Activated T-helper 1 cell treated with anti-CD3 and anti-CD28 coated beads, Interleukin-12 subunit alpha, Interleukin-12 subunit beta, Interleukin-2, Interleukin-4 antibody, amounts not matched to agents 30 ng/mL and 10 ng/mL and 1 ng/mL, durations not matched to agents 14 hours and 24 hours and 36 hours (primary cell): Measurements from ENCODE around the gene ZNF124. TPM values are rescaled to one million over a fixed set of nuclear protein-coding genes. Genes with fewer than 3 reads are reported as not detected.
A peak's percentile ranks its signal among the peaks of the same experiment; 100 is the strongest.

Experiments
- DNase-seq: peaks from one replicate; pipeline ENCODE4 v3.0.0; 2021; ENCODE audit warnings: low spot score
- H3K27ac Mint-ChIP-seq: one replicate; pipeline ENCODE4 v1.8.0; 2021; ENCODE audit warnings: mild to moderate bottlenecking, mixed read lengths
- H3K27me3 Mint-ChIP-seq: one replicate; pipeline ENCODE4 v1.8.0; 2022; ENCODE audit warnings: mild to moderate bottlenecking, moderate library complexity, mixed read lengths; ENCODE audit not compliant: insufficient read depth
- H3K36me3 Mint-ChIP-seq: one replicate; pipeline ENCODE4 v1.8.0; 2021; ENCODE audit warnings: low read depth, mixed read lengths
- H3K4me1 Mint-ChIP-seq: one replicate; pipeline ENCODE4 v1.8.0; 2021; ENCODE audit warnings: low read depth, mixed read lengths
- H3K4me3 Mint-ChIP-seq: one replicate; pipeline ENCODE4 v1.8.0; 2021; ENCODE audit warnings: mild to moderate bottlenecking, moderate library complexity, mixed read lengths
- H3K9me3 Mint-ChIP-seq: one replicate; pipeline ENCODE4 v1.8.0; 2021; ENCODE audit warnings: mixed read lengths
- intact Hi-C: fragments of 100-400 bp; cut with micrococcal nuclease; formaldehyde crosslinking; loops from one replicate; pipeline ENCODE4 v1.15.1; 2024
- total RNA-seq: library from RNA; stranded (reverse); gene quantifications from 2 replicates; pipeline ENCODE4 v1.2.3, GENCODE V29; 2022

The ZNF124 gene
- total RNA-seq, 1 donor from 2014 or later, result 14.9 TPM

DNA sequence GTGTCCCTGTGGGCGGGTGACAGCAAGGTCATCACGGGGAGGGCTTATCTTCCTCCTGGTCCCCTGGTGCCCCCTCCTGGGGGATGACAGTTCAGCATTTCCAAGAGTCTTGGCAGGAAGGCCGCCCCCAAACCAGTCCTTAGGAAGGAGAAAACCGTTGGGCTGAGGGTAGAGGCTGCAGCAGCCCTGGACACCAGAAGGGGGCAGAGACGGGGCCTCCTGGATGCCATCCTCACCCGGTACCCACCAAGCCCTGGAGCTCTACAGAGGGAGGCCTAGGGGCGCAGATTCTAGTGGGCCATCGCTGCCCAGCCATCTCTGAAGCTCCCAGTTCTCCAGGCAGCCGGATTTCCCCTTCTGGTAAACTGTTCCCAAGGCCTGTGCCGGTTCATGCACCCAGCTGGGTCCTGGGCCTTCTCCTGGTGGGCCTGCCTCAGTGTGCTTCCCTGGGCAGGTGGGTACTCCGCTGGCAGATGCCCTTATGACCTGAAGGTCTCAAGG lies 52.8 kb downstream of the ZNF124 start:
- intact Hi-C loops, result no loop called here
- Mint-ChIP-seq H3K36me3 (peaks cover 1% of the 10 kb centered on the region), H3K9me3 (peaks cover 7% of the 10 kb centered on the region), H3K27me3 (peaks cover 3% of the 10 kb centered on the region), H3K4me3 (no peak overlapping the region), H3K27ac (no peak overlapping the region), H3K4me1 (no peaks in the 10 kb centered on the region)
- no peak for DNase-seq

DNA sequence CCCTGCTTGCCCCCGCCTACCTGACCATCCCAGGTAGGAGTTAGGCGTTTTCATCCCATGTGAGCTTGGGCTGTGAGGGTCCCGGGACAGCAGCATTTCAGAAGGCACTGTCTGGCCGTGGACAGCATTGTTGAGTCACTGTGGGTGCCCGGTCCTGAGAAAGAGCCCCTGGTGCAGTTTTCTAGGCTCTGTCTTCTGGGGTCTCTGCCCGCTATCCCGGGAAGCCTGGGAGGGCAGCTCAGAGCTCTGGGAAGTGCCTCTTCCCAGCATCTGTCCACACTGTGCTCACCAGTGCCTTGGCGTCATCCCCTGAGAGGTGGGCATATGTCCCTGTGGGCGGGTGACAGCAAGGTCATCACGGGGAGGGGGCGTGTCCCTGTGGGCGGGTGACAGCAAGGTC lies 56.3 kb downstream of the ZNF124 start:
- Mint-ChIP-seq H3K4me1 (peaks cover 5% of the 10 kb centered on the region), H3K9me3 (no peaks in the 10 kb centered on the region), H3K36me3 (peaks cover 3% of the 10 kb centered on the region), H3K27me3 (peaks cover 17% of the 10 kb centered on the region), H3K4me3 (no peak overlapping the region), H3K27ac (no peak overlapping the region)
- no peak for DNase-seq
- intact Hi-C loops, result no loop called here

DNA sequence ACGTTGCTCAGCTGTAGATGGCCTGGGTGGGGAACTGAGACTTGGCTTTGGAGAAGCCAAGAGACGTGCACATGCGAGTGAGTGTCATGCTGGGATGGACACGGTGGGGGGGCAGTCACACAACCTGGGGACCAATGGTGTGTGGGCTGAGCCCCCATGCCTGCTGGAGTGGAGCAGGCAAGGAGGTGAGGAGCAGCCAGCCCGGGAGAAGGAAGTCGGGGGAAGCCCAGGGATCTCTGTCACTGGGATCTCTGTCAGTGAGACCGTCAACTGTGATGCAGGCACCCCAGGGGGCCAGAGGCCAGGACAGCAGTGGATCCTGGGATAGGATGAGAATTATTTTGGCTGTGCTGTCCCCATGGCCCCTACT lies 56.7 kb downstream of the ZNF124 start:
- DNase-seq, result no peak
- Mint-ChIP-seq H3K9me3 (no peaks in the 10 kb centered on the region), H3K4me3 (no peak overlapping the region), H3K27ac (no peak overlapping the region), H3K36me3 (peaks cover 3% of the 10 kb centered on the region), H3K27me3 (peaks cover 18% of the 10 kb centered on the region), H3K4me1 (peaks cover 6% of the 10 kb centered on the region)
- intact Hi-C loops, result no loop called here

DNA sequence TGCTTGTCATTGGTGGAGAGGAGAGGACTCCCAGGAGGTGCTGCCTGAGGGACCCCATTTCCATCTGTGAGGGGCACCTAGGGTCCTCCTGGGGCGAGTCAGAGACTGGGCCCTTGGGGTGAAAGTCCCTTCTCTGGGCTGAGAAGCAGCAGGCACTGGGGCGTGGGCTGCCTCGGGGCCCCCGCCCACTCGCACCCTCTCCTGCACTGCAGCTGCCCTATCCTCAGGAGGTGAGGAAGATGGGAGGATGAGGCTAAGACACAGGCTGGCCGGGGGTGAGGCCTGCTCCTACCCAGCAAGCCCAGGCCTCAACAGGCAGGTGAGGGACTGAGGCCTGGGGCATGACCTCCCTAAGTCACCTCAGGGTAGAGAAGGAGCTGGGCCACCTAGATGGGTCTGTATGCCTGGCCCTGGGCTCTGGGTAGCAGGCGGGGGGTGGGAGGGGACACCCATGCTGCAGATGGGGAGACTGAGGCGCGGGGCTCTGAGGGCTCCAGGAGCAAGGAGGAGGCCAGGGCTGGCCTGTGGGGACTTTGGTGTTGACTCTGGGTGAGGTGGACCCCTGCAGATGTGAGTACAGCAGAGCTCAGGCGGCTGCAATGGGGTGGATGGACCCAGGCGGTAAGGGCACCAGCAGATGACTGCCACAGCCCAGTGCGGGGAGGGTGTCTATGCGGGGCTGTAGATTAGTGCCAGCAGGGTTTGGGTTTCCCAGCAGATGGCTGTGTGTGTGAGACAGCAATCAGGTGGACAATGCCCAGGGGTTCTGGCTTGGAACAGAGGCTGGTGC lies 57.3 kb downstream of the ZNF124 start:
- no peak overlapping the region for H3K27ac Mint-ChIP-seq
- no peak overlapping the region for H3K4me3 Mint-ChIP-seq
- H3K4me1 Mint-ChIP-seq, result peaks cover 6% of the 10 kb centered on the region
- H3K27me3 Mint-ChIP-seq, result peaks cover 24% of the 10 kb centered on the region
- H3K9me3 Mint-ChIP-seq, result peaks cover 2% of the 10 kb centered on the region
- H3K36me3 Mint-ChIP-seq, result peaks cover 3% of the 10 kb centered on the region
- DNase-seq, result no peak
- intact Hi-C loops, result no loop called here

DNA sequence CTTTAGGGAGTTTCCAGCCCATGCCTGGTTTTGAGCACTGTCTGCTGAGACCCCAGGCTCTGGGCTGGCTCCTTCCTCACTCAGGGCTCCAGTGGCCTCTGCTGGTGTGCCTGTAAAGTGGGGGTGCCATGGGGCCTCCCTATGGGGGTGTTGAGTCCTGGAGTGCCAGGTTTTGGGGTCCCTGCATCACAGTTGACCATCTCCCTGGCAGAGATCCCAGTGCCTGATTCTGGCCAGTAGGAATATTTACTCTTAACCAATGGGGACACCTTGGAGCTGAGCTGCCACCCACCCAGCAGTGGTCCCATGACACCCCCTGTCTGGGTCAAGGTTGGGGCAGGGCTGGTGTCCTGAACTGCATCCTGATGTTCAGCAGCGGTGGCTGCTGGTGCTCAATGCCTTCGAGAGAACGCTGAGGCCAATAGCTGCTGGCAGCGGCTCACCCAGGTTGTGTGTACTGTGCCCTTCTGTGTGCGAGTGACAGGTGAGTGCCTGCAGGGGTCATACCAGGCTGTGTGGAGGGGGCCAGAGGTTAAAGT lies 58.0 kb downstream of the ZNF124 start:
- no peak for DNase-seq
- H3K4me3 Mint-ChIP-seq, result no peak overlapping the region
- intact Hi-C loops, result no loop called here
- no peak overlapping the region for H3K27ac Mint-ChIP-seq
- peaks cover 6% of the 10 kb centered on the region for H3K4me1 Mint-ChIP-seq
- peaks cover 29% of the 10 kb centered on the region for H3K27me3 Mint-ChIP-seq
- H3K9me3 Mint-ChIP-seq, result peaks cover 5% of the 10 kb centered on the region
- H3K36me3 Mint-ChIP-seq, result peaks cover 3% of the 10 kb centered on the region

DNA sequence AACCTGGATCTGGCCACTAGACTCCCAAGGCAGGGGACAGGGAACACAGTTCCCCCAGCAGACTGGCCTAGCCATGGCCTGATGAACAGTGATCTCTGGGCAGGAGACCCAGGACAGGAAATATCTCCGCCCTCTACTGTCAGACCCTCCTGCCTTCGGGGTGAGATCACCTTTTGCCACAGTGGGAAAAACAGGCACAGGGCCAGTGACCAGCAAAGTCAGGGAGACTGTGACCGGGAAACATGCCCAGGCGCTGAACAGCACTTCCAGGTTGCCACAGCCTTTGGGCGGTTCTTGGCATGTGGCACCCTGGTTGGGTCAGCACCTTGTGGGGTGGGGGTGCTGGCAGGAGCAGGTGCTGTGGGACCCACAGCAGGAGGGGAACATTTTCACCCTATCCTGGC lies 58.7 kb downstream of the ZNF124 start:
- intact Hi-C loops, result no loop called here
- peaks cover 6% of the 10 kb centered on the region for H3K4me1 Mint-ChIP-seq
- peaks cover 11% of the 10 kb centered on the region for H3K9me3 Mint-ChIP-seq
- no peak for DNase-seq
- peaks cover 36% of the 10 kb centered on the region for H3K27me3 Mint-ChIP-seq
- no peak overlapping the region for H3K27ac Mint-ChIP-seq
- peaks cover 4% of the 10 kb centered on the region for H3K36me3 Mint-ChIP-seq
- no peak overlapping the region for H3K4me3 Mint-ChIP-seq

DNA sequence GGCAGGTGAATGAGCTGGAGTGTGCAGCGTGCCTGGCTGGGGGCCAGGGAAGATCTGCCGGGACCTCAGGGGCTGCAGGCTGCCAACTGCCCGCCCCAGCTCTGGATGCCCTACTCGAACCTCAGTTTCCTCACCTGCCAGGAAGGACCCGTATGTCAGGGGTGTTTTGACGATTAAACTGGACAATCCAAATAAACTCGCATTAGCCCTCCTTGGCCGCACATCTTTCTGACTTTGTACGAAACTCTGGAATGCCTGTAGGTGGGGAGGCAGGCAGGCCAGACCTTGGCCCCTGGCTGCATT lies 59.4 kb downstream of the ZNF124 start:
- Mint-ChIP-seq H3K4me3 (no peak overlapping the region), H3K27me3 (peaks cover 40% of the 10 kb centered on the region), H3K27ac (no peak overlapping the region), H3K4me1 (peaks cover 6% of the 10 kb centered on the region), H3K9me3 (peaks cover 14% of the 10 kb centered on the region), H3K36me3 (peaks cover 4% of the 10 kb centered on the region)
- DNase-seq, result no peak
- intact Hi-C loops, result no loop called here

DNA sequence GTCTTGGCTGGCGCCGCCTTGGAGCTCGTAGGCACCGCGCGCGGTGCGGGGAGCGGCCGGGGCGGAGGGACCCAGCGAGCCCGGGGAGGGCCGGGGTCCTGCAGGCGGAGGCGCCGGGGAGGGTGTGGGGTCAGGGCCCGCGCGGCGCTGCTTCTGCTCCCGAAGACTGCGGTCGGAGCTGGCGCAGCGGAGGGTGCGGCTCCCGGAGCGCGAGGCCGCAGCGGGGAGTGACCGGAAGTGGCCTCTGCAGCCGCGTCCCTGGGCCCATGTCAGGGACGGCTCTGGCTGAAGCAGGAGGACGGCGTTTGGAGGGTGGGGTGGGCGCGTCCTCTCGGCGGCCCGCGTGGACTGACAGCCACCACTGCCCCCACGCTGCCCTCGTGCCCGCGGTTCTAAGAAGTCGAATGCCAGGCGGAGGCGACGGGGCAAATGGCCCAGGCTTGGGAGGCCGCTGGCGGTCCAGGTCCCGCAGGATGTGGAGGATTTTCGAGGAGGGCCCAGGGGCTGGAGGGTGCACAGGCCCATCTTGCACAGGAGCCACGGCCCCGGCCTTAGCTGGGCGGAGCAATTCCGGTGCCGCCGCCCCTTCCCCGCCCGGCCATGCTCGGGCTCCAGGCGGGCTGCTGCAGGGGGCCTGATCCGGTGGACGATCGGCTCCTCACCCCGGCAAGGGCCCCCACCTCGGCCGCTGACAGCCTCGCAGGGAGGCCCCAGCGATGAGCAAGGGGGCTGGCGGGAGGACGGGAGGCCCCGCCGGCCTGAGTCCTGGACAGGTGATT lies 59.9 kb downstream of the ZNF124 start:
- DNase-seq, result no peak

DNA sequence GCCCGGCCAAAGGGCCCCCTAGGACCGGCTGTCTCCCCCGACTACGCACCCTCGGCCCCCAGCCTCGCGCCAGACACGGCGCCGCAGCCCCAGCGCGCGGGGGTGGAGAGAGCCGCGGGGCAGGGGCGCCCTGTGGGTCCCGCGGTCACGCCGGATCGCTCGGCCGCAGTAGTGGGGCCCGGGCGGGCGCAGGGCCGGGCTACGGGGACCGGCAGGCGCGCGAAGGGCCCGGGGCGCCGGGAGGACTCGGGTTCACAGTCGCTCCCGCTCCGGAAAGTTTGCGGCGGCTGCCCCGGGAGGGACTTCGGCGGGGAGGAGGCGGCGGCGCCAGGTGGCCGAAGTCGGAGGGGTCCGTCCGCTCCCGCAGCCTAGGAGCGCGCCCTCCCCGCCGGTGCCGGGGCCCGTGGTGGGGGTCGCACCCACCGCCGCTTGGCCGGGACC lies 60.5 kb downstream of the ZNF124 start:
- Mint-ChIP-seq H3K4me1 (peaks cover 6% of the 10 kb centered on the region), H3K9me3 (peaks cover 16% of the 10 kb centered on the region), H3K27ac (no peak overlapping the region)

More for the DNA sequence above, 59.9 kb downstream of the ZNF124 start:
- H3K27ac Mint-ChIP-seq, result no peak overlapping the region
- no peak overlapping the region for H3K4me3 Mint-ChIP-seq
- peaks cover 15% of the 10 kb centered on the region for H3K9me3 Mint-ChIP-seq
- peaks cover 40% of the 10 kb centered on the region for H3K27me3 Mint-ChIP-seq
- intact Hi-C loops, result no loop called here
- H3K36me3 Mint-ChIP-seq, result peaks cover 4% of the 10 kb centered on the region
- peaks cover 6% of the 10 kb centered on the region for H3K4me1 Mint-ChIP-seq

DNA sequence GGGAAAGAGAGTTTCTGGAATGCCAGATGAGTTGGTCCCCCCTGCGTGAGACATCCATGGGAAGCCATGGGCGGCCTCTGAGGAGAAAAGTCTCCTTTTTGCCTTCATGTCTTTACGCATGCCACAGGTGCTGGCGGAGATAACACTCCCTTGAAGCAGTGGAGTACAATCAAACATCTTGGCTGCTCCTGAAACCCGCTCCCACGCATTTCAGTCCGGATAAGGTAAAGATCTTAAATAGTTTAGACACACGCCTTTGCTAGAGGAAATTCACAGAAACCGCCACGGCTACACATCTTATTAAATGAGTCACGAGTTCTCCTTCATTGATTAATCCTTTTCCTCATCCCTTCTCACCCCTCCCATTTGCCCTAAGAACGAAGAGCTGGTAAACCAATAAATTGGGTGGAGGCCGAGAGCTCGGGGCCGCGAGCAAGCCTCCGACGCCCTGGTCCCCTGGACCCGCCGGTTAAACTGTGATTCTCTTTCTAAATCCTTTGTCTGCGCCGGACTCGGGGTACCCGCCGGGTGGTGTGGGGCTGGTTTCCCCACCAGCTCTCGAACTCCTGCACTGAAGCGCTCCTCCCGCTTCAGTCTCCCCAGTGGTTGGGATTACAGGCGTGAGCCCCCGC lies 61.1 kb downstream of the ZNF124 start:
- Mint-ChIP-seq H3K36me3 (peaks cover 4% of the 10 kb centered on the region), H3K4me1 (peaks cover 6% of the 10 kb centered on the region), H3K4me3 (peak overlapping the region; percentile 80), H3K9me3 (peaks cover 19% of the 10 kb centered on the region), H3K27me3 (peaks cover 40% of the 10 kb centered on the region), H3K27ac (peak overlapping the region; percentile 21)
- intact Hi-C loops, result no loop called here
- no peak for DNase-seq

More for the DNA sequence above, 60.5 kb downstream of the ZNF124 start:
- Mint-ChIP-seq H3K27me3 (peaks cover 40% of the 10 kb centered on the region), H3K36me3 (peaks cover 4% of the 10 kb centered on the region), H3K4me3 (peak overlapping the region; percentile 80)
- DNase-seq, result no peak
- intact Hi-C loops, result no loop called here

DNA sequence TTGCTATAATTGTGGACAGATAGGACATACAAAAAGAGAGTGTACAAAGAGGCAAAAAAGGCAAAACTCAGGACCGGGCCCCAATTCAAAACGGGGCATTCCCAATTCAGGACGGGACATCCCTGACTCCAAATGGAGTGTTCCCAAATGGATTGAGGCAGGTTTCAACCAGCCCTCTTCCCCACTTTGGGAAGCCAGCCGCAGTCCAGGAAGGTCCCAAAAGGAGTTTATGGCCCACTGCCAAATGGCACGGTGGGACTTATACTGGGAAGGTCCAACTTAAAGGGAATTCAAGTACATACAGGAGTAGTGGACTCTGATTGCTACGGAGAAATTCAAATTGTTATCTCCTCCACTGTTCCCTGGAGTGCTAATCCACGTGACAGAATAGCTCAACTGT lies 64.1 kb downstream of the ZNF124 start:
- H3K4me1 Mint-ChIP-seq, result peaks cover 16% of the 10 kb centered on the region
- intact Hi-C loops, result no loop called here

DNA sequence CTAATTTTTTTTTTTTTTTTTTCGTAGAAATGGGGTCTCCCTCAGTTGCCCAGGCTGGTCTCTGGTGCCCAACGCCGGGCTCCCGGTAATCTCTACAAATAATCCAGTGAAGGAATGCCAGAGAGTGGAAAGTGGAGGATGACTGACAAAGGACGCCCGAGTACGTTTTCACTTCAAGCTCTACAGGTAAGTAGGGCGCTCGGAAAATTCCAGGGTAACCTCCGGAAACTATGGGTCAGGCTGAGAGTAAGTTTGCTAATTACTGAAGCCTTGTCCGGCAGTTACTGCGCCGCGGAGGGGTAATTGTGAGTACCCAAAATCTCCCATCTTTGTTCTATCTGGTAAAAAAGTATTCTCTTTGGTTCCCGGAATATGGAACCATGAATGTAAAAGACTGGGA lies 65.9 kb downstream of the ZNF124 start:
- Mint-ChIP-seq H3K9me3 (peaks cover 45% of the 10 kb centered on the region), H3K4me3 (no peak overlapping the region), H3K27me3 (peaks cover 27% of the 10 kb centered on the region), H3K36me3 (peaks cover 19% of the 10 kb centered on the region), H3K27ac (no peak overlapping the region), H3K4me1 (peaks cover 20% of the 10 kb centered on the region)
- no peak for DNase-seq
- intact Hi-C loops, result no loop called here

More for the DNA sequence above, 64.1 kb downstream of the ZNF124 start:
- Mint-ChIP-seq H3K27ac (no peak overlapping the region), H3K9me3 (peaks cover 31% of the 10 kb centered on the region), H3K36me3 (peaks cover 3% of the 10 kb centered on the region), H3K4me3 (no peak overlapping the region), H3K27me3 (peaks cover 31% of the 10 kb centered on the region)
- DNase-seq, result no peak
